ENCODE measurements around the gene CRISPLD2. TPM values are rescaled to one million over a fixed set of nuclear protein-coding genes. Genes with fewer than 3 reads are reported as not detected.

Gene CRISPLD2
- total RNA-seq, 2 experiments from 2014 or later = 2.0 to 2.6 TPM

DNA sequence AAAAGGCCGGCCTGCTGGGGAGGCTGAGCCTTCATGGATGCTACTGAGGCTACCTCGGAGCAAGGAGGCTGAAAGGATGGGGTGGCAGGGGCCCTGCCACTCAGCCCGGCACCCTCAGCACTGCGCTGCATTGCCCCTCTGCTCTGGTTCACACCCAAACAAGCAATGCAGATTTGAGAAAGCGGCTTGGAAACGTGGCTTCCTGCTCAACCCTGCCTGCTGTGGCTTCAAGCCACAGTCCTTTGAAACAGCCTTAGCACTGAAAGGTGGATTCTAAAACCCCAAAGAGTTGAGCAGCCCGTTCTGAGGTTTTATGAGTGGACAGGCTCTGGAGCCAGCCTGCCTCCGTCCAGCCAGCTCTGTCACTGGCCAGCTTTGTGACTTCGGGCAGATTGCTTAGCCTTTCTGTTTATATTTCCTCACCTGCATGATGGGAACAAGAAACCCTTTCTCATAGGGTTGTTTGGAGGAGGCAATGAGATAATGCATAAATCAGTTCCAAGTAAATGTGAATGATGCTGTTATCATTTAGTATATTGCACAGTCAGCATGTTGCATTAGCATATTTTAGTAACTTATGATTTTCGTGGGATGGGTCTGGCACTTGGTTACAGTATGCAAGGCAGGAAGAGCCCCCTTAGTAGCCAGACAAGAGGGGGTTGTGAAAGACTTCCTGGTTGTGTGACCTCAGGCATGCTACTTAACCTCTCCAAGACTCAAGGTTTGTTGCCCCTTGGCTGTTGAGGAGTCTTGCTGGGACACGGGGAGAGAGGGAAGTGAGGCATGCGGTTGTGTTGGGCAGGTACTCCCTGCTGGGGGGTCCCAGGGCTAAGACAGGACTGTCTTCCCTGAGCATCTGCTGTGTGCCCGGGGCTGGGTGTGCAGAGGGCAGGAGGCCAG, 23.6 kb downstream of the CRISPLD2 start:
- Mint-ChIP-seq H3K4me1 (ENCODE audit: low read depth) (no peaks in the 10 kb centered on the region), H3K36me3 (ENCODE audit: low read depth) (no peaks in the 10 kb centered on the region), H3K27ac (no peak overlapping the region), H3K27me3 (peaks cover 43% of the 10 kb centered on the region), H3K4me3 (no peak overlapping the region), H3K9me3 (no peaks in the 10 kb centered on the region)
- POLR2A ChIA-PET = no interaction called here
- no peaks in the 10 kb centered on the region for H3K36me3 ChIP-seq (ENCODE audit: insufficient read depth, low read length)
- intact Hi-C loops (cut with DNase I, micrococcal nuclease) = no loop called here
- no peak overlapping the region for H3K4me3 ChIP-seq (ENCODE audit: low read length)
- CTCF ChIA-PET = no interaction called here
- H3K4me1 ChIP-seq (ENCODE audit: insufficient read depth, low read length) = peaks cover 3% of the 10 kb centered on the region
- TF ChIP-seq, protein P1, sequence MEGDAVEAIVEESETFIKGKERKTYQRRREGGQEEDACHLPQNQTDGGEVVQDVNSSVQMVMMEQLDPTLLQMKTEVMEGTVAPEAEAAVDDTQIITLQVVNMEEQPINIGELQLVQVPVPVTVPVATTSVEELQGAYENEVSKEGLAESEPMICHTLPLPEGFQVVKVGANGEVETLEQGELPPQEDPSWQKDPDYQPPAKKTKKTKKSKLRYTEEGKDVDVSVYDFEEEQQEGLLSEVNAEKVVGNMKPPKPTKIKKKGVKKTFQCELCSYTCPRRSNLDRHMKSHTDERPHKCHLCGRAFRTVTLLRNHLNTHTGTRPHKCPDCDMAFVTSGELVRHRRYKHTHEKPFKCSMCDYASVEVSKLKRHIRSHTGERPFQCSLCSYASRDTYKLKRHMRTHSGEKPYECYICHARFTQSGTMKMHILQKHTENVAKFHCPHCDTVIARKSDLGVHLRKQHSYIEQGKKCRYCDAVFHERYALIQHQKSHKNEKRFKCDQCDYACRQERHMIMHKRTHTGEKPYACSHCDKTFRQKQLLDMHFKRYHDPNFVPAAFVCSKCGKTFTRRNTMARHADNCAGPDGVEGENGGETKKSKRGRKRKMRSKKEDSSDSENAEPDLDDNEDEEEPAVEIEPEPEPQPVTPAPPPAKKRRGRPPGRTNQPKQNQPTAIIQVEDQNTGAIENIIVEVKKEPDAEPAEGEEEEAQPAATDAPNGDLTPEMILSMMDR (IDR thresholded peaks at IDR 0.05) = no peak
- peaks cover 0 to 4% of the 10 kb centered on the region in 2 experiments for H3K9me3 ChIP-seq (ENCODE audit: control insufficient read depth in 1 of 2, insufficient read depth in 1 of 2, low read length in 2 of 2)
- ATAC-seq (ENCODE audit: poor library complexity) (no peak), DNase-seq (no peak)
- H3K27ac ChIP-seq (ENCODE audit: low read depth in 1 of 2, low read length in 2 of 2) = no peak overlapping the region
- peaks cover 5 to 6% of the 10 kb centered on the region in 2 experiments for H3K27me3 ChIP-seq (ENCODE audit: control insufficient read depth in 1 of 2, insufficient read depth in 2 of 2, low read length in 2 of 2)

GRCh38 chr16:84844049-84844350, 24.2 kb downstream of the CRISPLD2 start:
- TF ChIP-seq, protein P1 (IDR thresholded peaks at IDR 0.05) = no peak
- no peak overlapping the region for H3K27ac ChIP-seq (ENCODE audit: low read depth in 1 of 2, low read length in 2 of 2)
- no peaks in the 10 kb centered on the region for H3K9me3 Mint-ChIP-seq
- ATAC-seq (ENCODE audit: poor library complexity) (no peak), DNase-seq (no peak)
- peaks cover 5 to 6% of the 10 kb centered on the region in 2 experiments for H3K27me3 ChIP-seq (ENCODE audit: control insufficient read depth in 1 of 2, insufficient read depth in 2 of 2, low read length in 2 of 2)
- ChIA-PET POLR2A (no interaction called here), CTCF (no interaction called here)
- peaks cover 3% of the 10 kb centered on the region for H3K4me1 ChIP-seq (ENCODE audit: insufficient read depth, low read length)
- intact Hi-C loops (cut with DNase I, micrococcal nuclease) = no loop called here
- H3K27me3 Mint-ChIP-seq = peaks cover 43% of the 10 kb centered on the region
- H3K36me3 ChIP-seq (ENCODE audit: insufficient read depth, low read length) = no peaks in the 10 kb centered on the region
- no peak overlapping the region for H3K4me3 Mint-ChIP-seq
- H3K4me3 ChIP-seq (ENCODE audit: low read length) = no peak overlapping the region
- H3K9me3 ChIP-seq (ENCODE audit: control insufficient read depth in 1 of 2, insufficient read depth in 1 of 2, low read length in 2 of 2) = peaks cover 0 to 4% of the 10 kb centered on the region in 2 experiments
- no peak overlapping the region for H3K27ac Mint-ChIP-seq
- H3K36me3 Mint-ChIP-seq (ENCODE audit: low read depth) = no peaks in the 10 kb centered on the region
- no peaks in the 10 kb centered on the region for H3K4me1 Mint-ChIP-seq (ENCODE audit: low read depth)

GRCh38 chr16:84844559-84845495, 25.0 kb downstream of the CRISPLD2 start:
- H3K27me3 Mint-ChIP-seq = peaks cover 42% of the 10 kb centered on the region
- no peak for ATAC-seq (ENCODE audit: poor library complexity)
- ChIA-PET POLR2A (no interaction called here), CTCF (no interaction called here)
- no peaks in the 10 kb centered on the region for H3K36me3 Mint-ChIP-seq (ENCODE audit: low read depth)
- intact Hi-C loops (cut with DNase I, micrococcal nuclease) = no loop called here
- no peak overlapping the region for H3K27ac Mint-ChIP-seq
- TF ChIP-seq, protein P1 (IDR thresholded peaks at IDR 0.05) = no peak
- no peak overlapping the region for H3K4me3 Mint-ChIP-seq
- Histone ChIP-seq H3K36me3 (ENCODE audit: insufficient read depth, low read length) (no peaks in the 10 kb centered on the region), H3K27ac (ENCODE audit: low read depth in 1 of 2, low read length in 2 of 2) (no peak overlapping the region), H3K4me1 (ENCODE audit: insufficient read depth, low read length) (peaks cover 3% of the 10 kb centered on the region), H3K27me3 (ENCODE audit: control insufficient read depth in 1 of 2, insufficient read depth in 2 of 2, low read length in 2 of 2) (peaks cover 5 to 6% of the 10 kb centered on the region in 2 experiments), H3K4me3 (ENCODE audit: low read length) (no peak overlapping the region), H3K9me3 (ENCODE audit: control insufficient read depth in 1 of 2, insufficient read depth in 1 of 2, low read length in 2 of 2) (peaks cover 0 to 4% of the 10 kb centered on the region in 2 experiments)
- H3K9me3 Mint-ChIP-seq = no peaks in the 10 kb centered on the region
- DNase-seq = no peak
- no peaks in the 10 kb centered on the region for H3K4me1 Mint-ChIP-seq (ENCODE audit: low read depth)
